ENCODE data around the gene SMARCD1. TPM values are rescaled to one million over a fixed set of nuclear protein-coding genes. Genes with fewer than 3 reads are reported as not detected.

SMARCD1 gene
- total RNA-seq, 1 experiment from 2014 or later: 152 TPM

DNA sequence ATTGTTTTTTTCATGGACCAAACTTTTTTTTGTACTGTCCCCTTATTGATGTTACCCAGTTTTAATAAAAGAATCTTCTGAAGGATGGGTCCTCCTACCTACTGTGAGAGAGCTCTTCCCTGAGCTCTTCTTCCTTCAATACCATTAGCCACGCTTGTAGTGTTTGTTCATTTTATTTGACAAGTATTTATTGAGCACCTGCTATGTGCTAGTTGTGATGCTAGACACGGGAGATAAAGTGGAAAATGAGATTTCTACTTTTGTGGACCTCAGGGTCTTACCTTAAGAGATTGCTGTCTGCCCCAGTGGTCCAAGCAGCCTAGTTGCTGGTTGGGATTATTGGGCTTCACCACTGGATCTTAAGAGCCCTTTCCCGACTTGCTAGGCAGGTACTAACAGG, 15.4 kb downstream of the SMARCD1 start:
- Histone ChIP-seq H3K56ac (ENCODE audit: insufficient read length, low read depth, low read length) (no peak overlapping the region), H2AK5ac (ENCODE audit: insufficient read length, low read length) (no peak overlapping the region), H2BK120ac (ENCODE audit: low read depth, low read length, poor library complexity, severe bottlenecking) (no peak overlapping the region), H3K9me3 (ENCODE audit: control insufficient read depth, low read depth, low read length) (no peaks in the 10 kb centered on the region), H3K4ac (ENCODE audit: low read depth, low read length) (no peak overlapping the region), H3K4me1 (ENCODE audit: insufficient read depth, low read length) (no peaks in the 10 kb centered on the region; the same call in 1 of the 2 replicates), H4K20me1 (ENCODE audit: control insufficient read depth, insufficient read depth, insufficient read length) (no peaks in the 10 kb centered on the region), H2BK20ac (ENCODE audit: low read depth, low read length, poor library complexity, severe bottlenecking) (no peak overlapping the region), H4K91ac (ENCODE audit: insufficient read length, low read depth, low read length) (no peak overlapping the region), H3K18ac (ENCODE audit: insufficient read length, low read depth, low read length) (no peak overlapping the region), H3K23ac (ENCODE audit: insufficient read length, low read depth, low read length) (no peak overlapping the region), H2BK15ac (ENCODE audit: low read depth, low read length) (no peak overlapping the region), H3K4me2 (ENCODE audit: insufficient read depth, insufficient read length, low read length) (no peak overlapping the region), H3T11ph (ENCODE audit: low read length) (no peak overlapping the region), H3K9ac (ENCODE audit: extremely low read depth, insufficient read length, low read length) (no peak overlapping the region), H2AFZ (ENCODE audit: low read length) (no peak overlapping the region), H3K23me2 (ENCODE audit: insufficient read length, low read depth, low read length, poor library complexity, severe bottlenecking) (no peaks in the 10 kb centered on the region), H3K79me2 (ENCODE audit: insufficient read depth, low read length) (no peaks in the 10 kb centered on the region), H4K8ac (replicated peaks; ENCODE audit: insufficient read length, low read depth, low read length) (no peak overlapping the region), H2BK5ac (ENCODE audit: insufficient read length, low read length) (no peak overlapping the region), H3K27me3 (ENCODE audit: insufficient read depth, low read length) (no peaks in the 10 kb centered on the region), H3K27ac (ENCODE audit: insufficient read length, low read depth, low read length) (no peak overlapping the region), H3K14ac (ENCODE audit: insufficient read depth, low read length) (no peak overlapping the region), H4K5ac (ENCODE audit: insufficient read length, low read depth, low read length) (no peak overlapping the region), H3K79me1 (ENCODE audit: insufficient read depth, low read depth, low read length, poor library complexity, severe bottlenecking) (no peaks in the 10 kb centered on the region), H2BK12ac (ENCODE audit: insufficient read length, low read depth, low read length) (no peak overlapping the region)
- Mint-ChIP-seq H3K9me3 (no peaks in the 10 kb centered on the region), H3K4me1 (peaks cover 45 to 48% of the 10 kb centered on the region in 2 experiments), H3K36me3 (ENCODE audit: insufficient read depth in 1 of 3, low read depth in 3 of 3) (peaks cover 41 to 65% (median 59%) of the 10 kb centered on the region in 3 experiments), H3K4me3 (no peak overlapping the region), H3K27me3 (ENCODE audit: low read depth) (peaks cover 4% of the 10 kb centered on the region), H3K27ac (peak overlapping the region in 1 of 3 experiments; percentile 48; a peak in 2 of 7 replicates)
- no CpG with 5 or more reads among the region's 3 CpGs for whole genome bisulfite sequencing (ENCODE audit: extremely low coverage, insufficient read length, low lambda C conversion rate)
- TF ChIP-seq, protein P1, sequence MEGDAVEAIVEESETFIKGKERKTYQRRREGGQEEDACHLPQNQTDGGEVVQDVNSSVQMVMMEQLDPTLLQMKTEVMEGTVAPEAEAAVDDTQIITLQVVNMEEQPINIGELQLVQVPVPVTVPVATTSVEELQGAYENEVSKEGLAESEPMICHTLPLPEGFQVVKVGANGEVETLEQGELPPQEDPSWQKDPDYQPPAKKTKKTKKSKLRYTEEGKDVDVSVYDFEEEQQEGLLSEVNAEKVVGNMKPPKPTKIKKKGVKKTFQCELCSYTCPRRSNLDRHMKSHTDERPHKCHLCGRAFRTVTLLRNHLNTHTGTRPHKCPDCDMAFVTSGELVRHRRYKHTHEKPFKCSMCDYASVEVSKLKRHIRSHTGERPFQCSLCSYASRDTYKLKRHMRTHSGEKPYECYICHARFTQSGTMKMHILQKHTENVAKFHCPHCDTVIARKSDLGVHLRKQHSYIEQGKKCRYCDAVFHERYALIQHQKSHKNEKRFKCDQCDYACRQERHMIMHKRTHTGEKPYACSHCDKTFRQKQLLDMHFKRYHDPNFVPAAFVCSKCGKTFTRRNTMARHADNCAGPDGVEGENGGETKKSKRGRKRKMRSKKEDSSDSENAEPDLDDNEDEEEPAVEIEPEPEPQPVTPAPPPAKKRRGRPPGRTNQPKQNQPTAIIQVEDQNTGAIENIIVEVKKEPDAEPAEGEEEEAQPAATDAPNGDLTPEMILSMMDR (conservative IDR thresholded peaks at IDR 0.05): no peak
- no peak for DNase-seq

Measured in H9 (cell line).